CD4-positive, alpha-beta T cell treated with Interleukin-6 for 4 hours (primary cell): ENCODE results near the gene DCBLD1.

ENCODE experiments used
- DNase-seq: peaks from one replicate; pipeline ENCODE4 v3.0.0-alpha.2; 2020; ENCODE audit warnings: mixed read lengths

Gene DCBLD1

DNA sequence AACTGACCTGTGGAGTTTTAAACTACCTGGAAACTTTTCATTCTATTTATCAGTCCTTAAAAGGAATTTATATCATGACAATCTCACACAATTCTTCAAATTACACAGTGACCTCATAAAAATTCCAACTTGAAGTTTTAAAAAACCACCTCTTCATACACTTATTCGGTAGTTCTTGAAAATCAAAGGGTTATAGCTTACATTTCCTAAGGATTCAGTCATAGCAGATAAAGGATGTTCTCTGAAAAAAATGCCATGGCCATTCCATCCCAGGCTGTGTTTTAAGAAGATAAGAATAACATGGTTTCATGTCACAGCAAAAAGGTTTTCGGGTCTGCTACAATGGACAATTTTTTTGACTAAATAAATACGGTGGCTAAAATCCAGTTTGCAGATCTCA lies 78.7 kb downstream of the DCBLD1 start:
- no peak for DNase-seq

- DNase-seq = no peak
These were observed 82.2 kb downstream of the DCBLD1 start for GRCh38 chr6:117564681-117565080.

- no peak for DNase-seq
These were observed 85.8 kb downstream of the DCBLD1 start for GRCh38 chr6:117568247-117568646.

DNA sequence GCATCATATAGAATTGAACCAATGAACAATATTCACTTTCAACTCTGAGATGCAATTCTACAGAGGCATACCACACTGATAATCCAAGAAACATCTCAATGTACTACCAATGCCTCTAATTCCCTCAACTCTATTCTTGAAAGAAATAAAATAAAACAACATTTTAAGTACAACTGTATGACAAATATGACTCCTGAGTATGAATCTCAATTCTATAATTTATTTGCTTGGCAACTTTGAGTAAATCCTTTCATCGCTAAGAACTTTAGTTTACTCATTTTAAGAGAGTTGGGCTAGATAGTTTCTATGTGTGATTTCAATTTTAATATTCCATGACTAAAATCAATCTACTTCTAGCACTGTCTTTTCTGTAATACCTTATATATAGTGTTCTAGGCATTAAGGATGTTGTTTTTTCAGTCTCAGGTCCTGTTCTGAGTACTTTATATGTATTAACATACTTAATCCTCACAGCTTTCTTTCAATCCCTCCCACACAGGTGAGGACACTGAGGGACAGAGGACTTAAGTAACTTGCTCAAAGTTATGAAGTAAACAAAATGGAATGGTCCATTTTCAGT lies 86.4 kb downstream of the DCBLD1 start:
- no peak for DNase-seq

- no peak for DNase-seq
These were observed 90.7 kb downstream of the DCBLD1 start for GRCh38 chr6:117573006-117573680.

- no peak for DNase-seq
These were observed 91.7 kb downstream of the DCBLD1 start for GRCh38 chr6:117574198-117574597.

DNA sequence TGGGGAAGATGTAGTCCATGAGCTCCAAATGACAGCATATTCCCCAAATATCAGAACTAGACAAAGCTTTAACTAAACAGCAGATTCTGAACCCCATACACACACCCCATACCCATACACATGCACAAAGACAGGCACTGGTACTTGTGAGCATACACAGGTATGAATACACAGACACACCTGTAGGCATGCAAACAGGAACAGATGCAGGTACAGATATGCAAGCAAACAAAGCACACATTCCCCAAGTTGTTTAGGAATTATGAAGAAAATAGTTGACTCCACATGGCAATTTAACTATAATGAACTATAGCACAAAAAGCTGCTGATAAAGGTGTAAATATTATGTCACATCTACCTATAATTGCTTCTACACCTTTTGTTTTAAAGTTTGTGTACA lies 103.2 kb downstream of the DCBLD1 start:
- no peak for DNase-seq

DNA sequence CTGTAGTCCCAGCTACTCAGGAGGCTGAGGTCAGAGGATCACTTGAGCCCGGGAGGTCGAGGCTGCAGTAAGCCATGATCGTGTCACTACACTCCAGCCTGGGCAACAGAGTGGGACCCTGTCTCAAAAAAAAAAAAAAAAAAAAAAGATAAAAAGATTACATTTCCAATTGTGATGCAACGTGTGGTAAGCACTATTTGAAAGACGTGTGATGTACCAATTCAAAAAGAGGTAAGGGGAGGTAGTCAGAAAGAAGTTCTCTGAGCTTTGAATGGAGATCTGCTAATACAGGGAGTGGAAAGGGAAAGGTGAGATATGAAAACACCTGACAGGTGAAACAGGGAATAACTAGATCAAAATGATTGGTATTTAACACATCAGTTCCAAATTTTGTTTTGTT lies 108.0 kb downstream of the DCBLD1 start:
- no peak for DNase-seq

GRCh38 chr6:117591405-117591804 lies 108.9 kb downstream of the DCBLD1 start:
- no peak for DNase-seq

- no peak for DNase-seq
These were observed 110.7 kb downstream of the DCBLD1 start for GRCh38 chr6:117592983-117593759.

GRCh38 chr6:117595099-117595923 lies 112.8 kb downstream of the DCBLD1 start:
- no peak for DNase-seq

- DNase-seq = no peak
These were observed 115.3 kb downstream of the DCBLD1 start for GRCh38 chr6:117597755-117598154.
